ENCODE data around the gene MSX2.
"Not testable (repeated sequence)": the region's sequence is repeated elsewhere in the genome, so short reads cannot be mapped to it uniquely, and the experiment has no call there.

MSX2 gene

DNA sequence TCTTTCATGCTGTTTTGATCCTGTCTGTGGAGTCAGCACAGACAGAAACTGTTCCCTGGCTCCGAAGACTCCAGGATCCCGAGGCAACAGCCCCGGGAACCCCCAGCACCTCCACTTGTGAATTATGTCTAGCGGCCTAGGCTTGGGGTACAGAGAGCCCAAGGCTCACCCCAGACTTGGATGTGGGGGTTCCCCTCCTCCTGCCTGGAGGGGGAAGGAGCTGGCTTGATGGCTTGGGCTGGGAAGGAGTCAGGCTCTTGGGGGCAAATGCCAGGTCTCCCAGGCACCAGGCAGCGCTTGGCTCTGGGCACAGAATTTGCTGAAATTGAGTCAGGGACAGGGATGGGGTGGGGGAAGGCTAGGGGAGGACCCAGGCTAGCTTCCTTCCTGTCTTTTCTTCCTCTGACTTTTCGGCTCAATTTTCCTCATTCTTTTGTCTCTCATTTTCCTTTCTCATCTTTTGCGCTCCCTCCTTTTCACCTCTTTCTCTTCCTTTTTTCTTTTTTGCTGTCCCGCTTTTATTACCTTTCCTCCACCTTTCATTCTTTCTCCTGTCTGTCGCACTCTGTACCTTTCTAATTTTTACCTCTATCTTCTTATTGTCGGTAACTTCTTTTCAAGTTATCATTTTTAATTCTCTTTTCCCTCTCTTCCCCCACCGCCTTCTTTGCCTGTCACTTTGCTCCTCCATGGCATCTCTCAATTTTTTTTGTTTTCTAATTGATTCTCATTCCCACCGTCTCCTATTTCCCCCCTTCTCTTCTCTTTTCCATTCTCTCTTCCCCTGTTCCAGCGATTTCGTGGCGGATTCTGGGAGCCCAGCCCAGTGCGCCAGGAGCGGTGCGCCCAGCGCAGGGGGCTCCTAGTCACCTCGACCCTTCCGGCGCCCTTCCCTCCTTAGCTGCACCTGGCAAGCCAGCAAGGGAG is 10.5 kb downstream of the MSX2 start:
- DNase-seq, result no peak

DNA sequence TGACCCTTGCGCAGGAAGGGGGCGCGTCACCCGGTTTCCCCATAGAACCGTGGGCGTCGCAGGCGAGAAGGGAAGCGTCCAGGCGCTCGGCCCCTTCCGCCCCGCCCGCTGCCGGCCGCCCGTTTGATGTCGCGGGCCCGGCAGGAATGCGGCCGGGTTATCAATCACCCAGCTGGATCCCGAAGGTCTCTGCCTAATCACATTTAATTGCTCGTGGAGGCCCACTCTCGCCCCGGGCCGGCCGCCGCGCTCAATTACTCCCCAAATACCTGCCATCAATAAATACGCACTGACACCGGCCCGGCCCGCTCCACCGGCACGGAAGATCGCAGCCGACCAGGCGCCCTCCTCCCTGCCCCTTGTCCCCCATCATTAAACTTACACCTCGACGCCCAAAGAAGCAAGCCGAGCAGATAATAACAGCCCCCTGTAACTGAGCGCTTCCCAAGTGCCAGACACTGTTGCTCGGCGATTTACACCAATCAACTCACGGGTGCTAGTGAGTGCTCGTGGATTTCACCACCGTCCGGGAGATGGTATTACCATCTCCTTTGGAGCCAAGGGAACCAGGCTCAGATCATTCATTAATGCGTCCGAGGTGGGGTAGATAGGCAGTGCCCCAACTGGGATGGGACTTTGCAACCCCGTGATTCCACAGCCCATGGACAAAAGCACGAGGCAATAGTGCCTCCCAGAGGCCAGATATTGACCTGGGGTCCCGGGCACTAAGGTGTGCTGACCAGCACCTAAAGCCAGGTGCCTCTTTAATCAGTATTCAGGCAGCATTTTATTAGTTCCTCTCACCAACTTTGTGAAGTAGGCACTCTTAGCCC is 11.3 kb downstream of the MSX2 start:
- no peak for DNase-seq

DNA sequence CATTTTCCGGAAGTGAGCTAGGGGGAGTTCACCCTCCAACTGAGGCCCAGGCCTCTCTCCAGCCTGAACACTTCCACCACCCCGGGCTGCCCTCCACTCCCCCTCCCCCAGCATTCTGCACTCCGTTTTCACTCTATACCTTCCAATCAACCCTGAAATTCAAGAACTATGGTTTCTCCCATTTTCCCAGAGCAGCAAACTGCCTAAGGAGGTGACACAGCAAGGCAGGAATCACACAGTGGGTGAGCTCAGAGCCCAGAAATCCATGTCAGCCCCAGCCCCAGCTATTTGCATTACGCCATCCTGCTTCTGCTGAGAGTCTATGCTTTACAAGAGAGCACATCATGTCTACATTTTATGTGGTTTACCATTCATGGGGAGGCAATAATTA is 11.9 kb downstream of the MSX2 start:
- no peak for DNase-seq

DNA sequence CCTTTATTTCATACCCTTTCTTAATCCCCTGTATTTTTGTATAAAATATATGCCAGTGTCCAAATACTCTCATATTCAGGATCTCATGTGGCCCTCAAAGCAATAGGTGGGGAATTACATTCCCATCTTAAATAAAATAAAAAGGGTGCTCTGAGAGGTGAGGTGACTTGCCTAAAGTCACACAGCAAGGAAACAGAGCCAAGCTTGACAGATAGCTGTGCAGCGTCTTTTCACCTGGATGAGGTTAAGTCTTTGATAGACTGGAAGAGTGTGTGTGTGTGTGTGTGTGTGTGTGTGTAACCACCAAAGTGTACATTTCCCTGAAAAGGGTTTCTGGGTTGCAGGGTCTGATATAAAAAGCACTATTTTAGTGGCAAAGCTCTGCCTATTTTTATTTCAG is 12.4 kb downstream of the MSX2 start:
- DNase-seq, result no peak

DNA sequence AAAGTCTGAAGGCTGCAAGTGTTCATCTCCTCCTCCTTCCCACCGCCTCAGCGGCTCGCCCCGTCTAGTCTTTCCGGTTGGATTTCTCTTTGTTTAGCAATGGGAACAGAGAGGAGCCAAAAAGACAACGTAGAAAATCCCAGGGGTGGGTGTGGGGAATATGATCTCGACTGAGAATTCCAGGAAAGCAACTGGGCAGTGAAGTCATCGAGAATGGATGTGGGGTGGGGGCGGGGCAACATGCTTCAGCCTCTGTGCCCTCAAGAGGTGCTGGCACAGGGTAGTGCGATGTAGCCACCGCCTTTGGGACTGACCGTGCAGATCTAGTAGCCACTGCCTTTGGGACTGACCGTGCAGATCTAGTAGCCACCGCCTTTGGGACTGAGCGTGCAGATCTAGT is 12.9 kb downstream of the MSX2 start:
- no peak for DNase-seq

DNA sequence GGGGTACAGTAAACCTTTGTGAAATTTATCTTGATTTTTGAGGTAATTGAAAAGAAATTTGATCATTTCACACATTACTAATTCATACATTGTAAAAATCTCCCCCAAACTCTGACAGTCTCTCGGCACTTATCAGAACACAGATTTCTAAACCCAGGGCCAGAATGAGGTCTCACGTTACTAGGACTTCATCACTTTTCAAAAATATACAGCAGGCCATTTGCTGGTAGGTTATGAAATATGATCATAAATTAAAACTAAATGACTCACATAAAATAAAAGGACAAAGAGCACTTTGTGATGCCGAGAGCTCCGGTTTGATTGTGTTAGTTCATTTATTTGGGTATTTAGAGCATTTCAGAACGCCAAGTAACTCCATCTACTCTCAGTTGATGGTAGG is 17.0 kb downstream of the MSX2 start:
- no peak for DNase-seq

DNA sequence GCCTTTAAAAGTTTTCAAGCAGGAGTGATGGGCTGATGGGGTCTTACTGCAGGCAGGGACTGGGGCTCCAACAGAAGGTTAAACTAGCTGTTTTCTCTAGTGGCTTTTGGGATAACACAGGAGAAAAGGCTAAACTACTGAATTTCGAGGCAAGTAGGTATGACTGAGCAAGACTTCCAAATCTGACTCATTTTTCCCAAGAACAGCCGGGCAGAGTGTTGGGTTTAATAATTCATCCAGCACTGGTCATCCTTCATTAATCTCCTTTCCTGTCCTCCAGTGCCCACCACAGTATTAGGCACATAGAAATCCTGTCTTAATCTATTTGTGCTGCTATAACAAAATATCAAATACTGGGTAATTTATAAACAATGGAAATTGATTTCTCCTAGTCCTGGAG is 20.5 kb downstream of the MSX2 start:
- no peak for DNase-seq

DNA sequence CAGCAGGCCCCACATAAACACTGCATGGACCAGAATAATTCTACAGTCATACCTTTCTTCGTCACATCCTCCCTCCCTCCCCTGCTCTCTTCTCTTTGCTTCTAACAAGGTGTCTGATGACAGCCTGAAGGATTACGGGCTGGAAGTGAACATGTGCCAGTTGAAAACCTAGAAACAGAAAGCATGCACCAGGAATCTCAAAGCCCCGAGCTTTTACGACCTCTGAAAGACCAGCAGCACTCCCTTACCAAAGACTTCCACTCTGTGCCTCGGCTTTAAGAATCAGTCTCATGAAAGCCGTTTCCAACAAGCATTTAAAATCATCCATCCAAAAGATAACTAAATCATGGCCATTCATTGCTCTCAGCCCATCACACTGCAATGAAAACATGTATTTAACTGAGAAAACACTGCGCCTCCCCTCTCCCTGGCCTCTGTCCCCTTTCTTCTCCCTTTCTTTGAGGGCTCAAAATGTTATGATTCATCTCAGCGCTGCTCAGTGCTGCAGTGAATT is 21.3 kb downstream of the MSX2 start:
- no peak for DNase-seq

DNA sequence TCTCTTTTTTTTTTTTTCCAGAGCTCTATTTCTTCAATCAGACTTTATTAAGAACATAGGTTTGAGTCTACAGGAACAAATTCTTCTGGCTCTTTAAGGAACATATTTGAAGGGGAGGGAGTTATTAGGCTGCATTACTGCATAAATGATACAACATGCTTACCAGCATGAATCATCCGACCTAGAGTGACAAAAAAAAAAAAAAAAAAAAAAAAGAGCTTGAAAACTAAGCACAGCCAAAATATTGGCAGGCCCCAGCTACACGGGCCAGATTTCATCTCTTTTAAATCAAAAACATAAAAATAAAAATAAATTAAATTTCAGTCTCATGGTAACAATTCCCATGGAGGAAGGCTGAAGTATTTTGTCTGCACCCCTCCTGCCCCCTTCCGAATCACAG is 26.3 kb downstream of the MSX2 start:
- DNase-seq, result no peak

DNA sequence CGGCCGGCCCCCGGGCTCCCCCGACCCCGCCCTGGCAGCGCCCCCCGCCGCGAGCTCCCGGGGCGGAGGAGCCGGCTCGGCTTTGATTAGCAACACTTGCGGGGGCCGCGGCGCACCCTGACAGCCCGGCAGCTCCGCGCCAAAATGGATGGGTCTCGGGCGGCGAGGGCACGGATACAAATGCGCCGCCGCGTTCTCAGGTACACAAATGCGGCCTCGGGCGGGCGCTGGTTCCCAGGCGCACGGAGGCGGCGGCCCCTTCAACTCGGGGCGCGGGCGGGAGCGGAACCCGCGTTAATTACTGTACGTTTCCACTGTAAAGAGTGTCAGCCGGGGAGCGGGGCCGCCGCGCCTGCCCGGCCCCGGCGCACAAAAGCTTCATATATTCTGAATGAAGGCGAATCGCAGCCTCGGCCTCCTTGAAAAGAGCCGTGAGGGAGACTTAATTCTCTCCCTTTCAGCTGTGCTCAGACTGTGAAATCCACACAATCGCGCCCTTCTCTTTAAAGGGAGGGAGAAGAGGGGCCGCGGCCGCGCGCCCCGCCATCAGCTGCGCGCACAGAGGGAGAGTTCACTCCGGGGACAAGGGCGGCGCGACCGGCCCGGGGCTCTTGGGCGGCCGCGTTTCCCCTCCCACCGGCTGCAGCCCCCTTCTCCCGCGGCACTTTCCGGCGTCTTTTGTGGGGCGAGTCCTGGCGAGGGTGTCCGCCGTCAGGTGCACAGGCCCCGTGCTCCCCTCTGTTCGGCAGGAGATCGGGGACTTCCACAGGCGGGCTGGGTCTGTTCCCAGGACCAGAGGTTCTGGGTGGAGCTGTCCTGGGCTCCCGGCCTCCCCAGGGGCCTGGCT is 27.0 kb downstream of the MSX2 start:
- no peak for DNase-seq

DNA sequence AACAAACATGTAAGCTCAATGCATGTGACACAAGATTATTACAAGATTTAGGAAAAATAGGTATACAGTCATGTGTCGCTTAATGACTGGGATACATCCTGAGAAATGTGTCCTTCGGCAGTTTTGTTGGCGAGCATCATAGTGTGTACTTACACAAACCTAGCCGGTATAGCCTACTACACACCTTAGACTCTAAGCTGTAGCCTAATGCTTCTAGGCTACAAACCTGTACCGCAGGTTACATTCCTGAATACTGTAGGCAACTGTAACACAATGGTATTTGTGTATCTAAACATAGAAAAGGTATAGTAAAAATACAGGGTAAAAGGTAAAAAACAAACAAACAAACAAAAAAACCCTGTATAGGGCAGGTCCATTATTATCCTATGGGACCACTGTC is 27.7 kb downstream of the MSX2 start:
- no peak for DNase-seq

DNA sequence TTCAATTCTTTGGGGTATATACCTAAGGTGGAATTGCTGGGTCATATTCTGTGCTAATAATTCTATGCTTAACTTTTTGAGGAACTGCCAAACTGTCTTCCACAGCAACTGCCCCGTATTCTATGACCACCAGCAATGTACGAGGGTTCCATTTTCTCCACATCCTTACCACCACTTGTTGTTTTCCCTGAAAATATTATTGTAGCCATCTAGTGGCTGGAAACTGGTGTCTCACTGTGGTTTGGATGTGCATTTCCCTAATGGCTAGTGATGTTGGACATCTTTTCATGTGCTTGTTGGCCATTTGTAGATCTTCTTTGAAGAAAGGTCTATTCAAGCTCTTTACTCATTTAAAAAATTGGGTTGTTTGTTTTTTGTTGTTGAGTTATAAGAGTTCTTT is 30.7 kb downstream of the MSX2 start:
- DNase-seq, result no peak

DNA sequence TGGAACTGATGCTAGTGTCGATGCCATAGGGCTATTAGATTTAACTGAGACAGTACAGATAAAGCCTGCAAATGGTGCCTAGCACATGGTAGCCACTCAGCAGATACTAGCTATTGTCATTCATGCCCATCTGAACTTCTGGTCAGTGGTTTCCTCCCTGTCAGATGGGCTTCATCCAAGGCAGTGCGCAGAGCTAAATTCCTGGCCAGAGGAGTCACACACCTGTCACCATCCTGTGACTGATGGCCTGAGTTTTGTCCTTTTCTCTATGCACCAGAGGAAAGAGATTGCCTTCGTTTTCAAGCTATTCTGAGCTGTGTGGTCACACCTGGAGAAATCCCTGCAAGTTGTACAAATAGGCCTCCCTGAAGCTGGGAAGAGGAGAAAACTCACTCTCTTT is 34.7 kb downstream of the MSX2 start:
- no peak for DNase-seq

DNA sequence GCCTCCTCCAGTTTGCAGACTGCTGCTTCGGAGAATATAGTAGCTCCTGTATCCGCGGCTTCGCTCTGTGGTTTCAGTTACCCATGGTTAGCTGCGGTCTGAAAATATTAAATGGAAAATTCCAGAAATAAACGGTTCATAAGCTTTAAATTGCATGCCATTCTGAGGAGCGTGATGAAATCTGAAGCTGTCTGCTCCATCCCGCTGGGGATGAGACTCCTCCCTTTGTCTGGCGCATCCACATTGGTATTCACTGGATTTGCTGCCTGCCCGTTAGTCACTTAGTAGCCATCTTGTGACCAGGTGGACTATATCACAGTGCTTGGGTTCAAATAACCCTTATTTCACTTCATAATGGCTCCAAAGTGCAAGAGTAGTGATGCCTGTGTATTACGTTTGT is 36.3 kb downstream of the MSX2 start:
- no peak for DNase-seq

DNA sequence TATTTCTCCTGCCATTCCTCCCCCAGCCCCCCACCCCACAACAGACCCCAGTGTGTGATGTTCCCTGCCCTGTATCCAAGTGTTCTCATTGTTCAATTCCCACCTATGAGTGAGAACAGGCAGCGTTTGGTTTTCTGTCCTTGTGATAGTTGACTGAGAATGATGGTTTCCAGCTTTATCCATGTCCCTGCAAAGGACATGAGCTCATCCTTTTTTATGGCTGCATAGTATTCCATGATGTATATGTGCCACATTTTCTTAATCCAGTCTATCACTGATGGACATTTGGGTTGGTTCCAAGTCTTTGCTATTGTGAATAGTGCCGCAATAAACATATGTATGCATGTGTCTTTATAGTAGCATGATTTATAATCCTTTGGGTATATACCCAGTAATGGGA is 37.0 kb downstream of the MSX2 start:
- not testable (repeated sequence) for DNase-seq

DNA sequence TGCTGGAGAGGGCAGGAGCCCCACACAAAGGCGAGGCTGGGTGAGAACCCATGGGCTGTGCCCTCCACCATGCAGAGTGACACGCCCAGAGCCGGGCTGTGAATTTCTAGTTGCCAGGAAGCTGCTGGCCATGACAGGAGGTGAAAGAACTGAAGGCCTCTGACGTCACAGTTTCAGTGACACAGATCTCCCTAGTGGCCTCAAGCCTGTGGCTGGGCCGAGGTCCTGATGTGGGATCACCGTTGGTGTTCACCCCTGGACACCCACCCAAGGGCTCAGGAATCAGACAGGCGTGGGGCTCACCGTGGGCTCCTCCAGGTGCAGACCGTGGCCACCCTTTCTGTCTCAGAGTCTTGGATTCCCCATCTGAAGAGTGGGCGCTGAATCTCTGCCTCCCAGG is 39.9 kb downstream of the MSX2 start:
- DNase-seq, result no peak

DNA sequence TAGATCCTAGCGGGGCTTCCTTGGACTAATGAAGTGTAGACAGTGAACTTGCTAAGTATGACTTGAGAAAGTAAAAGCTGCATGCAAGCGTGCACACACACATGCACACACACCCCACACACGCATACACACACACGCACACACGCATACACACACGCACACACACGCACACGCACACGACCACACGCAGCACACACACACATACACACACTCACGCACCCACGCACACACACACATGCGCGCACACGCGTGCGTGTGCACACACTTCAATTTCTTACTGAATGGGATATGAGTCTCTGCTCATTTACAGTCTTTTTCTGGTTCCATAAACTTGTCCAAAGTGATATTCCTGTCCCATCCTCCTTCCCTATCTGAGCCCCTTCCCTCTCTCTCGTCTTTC is 41.2 kb downstream of the MSX2 start:
- DNase-seq, result no peak

DNA sequence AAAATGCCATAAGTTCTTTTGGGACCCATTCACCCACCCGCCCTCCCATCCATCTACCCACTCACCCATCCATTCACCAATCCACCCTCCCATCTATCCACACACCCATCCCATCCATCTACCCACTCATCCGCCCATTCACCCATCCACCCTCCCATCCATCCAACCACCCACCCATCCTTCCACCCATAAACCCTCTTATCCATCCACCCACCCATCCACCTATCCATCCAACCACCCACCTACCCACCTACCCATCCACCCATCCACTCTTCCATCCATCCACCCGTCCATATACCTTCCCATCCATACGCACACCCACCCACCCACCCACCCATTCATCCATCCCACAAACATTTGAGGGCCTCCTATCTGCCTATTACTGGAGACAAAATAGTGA is 43.3 kb downstream of the MSX2 start:
- DNase-seq, result no peak

DNA sequence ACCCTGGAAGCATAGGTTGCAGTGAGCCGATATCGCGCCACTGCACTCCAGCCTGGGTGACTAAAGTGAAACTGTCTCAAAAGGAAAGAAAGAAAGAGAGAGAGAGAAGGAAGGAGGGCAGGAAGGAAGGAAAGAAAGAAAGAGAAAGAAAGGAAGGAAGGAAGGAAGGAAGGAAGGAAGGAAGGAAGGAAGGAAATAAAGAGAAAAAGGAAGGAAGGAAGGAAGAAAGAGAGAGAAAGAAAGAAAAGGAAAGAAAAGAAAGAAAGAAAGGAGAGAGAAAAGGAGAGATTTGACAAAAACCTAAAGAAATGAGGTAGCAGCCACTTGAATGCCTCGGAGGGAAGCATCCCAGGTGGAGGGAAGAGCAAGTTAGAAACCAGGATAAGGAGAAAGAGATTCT is 44.6 kb downstream of the MSX2 start:
- no peak for DNase-seq

DNA sequence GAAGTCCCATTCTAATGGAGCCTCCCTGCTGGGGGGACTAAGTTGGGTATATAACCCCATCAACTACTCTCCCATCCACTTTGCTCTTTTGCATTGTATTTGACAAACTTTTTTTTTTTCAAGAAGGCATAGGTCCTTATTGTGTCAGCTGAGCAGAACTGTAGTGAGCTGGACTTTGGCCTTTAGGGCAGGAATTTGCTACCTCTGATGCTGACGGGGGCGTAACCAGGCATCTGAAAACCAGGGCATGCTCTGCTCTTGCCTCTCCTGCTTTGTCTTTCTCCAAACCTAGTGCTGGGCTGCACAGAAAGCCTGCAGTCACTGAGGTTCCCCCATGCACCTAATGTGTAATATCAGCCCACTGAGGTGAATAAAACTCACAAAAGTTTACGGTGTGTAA is 49.0 kb downstream of the MSX2 start:
- no peak for DNase-seq

DNA sequence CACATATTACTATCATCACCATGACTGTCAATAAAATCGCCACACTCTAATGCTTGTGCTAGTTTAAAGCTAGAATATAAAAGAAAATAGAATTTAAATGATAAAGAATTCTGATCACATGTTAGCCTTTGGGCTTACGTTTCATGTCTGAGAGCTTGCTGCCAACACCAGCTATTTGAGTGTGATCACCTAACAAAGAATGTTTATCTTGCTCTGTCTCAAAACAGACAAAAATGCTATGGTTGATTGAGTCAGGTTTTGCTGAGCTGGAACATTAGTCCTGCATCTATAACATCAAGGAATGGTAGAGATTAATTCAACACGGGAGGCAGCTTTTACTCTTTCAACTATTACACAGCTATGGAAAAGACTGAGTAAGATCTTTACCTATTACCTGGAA is 50.7 kb downstream of the MSX2 start:
- DNase-seq, result peak; percentile 1

DNA sequence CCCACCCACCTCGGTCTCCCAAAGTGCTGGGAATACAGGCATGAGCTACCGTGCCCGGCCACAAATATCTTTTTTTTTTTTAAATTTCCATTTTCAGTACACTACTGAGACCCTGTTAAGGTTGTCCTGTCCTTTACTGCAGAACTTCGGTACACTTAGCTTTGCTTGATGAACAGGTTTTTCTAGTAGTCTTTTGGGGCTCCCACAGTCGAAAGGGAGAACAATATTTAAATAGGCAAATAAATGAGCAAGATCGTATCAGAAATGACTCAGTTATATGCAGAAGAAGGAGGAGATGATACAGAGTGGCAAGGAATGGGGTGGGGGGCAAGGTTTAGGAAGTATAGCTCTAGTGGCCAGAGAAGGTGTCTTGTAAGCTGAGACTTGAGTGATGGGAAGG is 52.7 kb downstream of the MSX2 start:
- no peak for DNase-seq

DNA sequence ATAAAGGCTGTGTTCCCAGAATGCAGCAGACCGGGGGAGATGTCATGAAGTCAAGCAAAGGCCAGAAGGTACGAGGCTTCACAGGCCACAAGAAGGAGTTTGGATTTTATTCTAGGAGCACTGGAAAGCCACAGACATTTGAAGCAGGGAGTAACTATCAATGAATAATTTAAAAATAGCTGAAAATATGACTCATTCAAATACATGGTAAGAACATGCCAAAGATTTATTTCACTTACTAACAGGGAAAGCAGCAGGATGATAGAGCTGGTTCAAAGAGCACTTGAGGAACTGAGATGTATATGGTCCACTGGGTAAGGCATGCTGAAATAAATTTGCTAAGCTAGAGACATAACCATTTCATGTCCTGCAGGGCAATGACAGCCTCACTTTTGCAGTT is 53.2 kb downstream of the MSX2 start:
- DNase-seq, result no peak
